MM.1S (cell line): ENCODE measurements around the gene PPA1.

Source experiments
- DNase-seq: peaks from one replicate; pipeline ENCODE4 v3.0.0-alpha.2; 2015
- H2AFZ ChIP-seq: fragments of 300-600 bp; sonication (generic); 2 replicates; pipeline ENCODE4 v1.6.0; 2016; ENCODE audit warnings: antibody characterized with exemption, low read length
- H3F3A ChIP-seq: fragments of 300-600 bp; sonication (generic); 2 replicates; pipeline ENCODE4 v1.6.1; 2016; ENCODE audit warnings: mild to moderate bottlenecking, antibody characterized with exemption, low read length, moderate library complexity, mixed read lengths; ENCODE audit not compliant: insufficient read depth
- H3K27ac ChIP-seq: fragments of 300-600 bp; sonication (generic); 2 replicates; pipeline ENCODE4 v1.5.1; 2016; ENCODE audit warnings: mild to moderate bottlenecking, low read length
- H3K27me3 ChIP-seq: fragments of 300-600 bp; sonication (generic); replicated peaks from 2 replicates; pipeline ENCODE4 v1.6.0; 2016; ENCODE audit warnings: low read length; ENCODE audit not compliant: insufficient read depth
- H3K36me3 ChIP-seq: fragments of 300-600 bp; sonication (generic); replicated peaks from 2 replicates; pipeline ENCODE4 v1.6.1; 2016; ENCODE audit warnings: mild to moderate bottlenecking, low read length, mixed read lengths; ENCODE audit not compliant: insufficient read depth
- H3K4me1 ChIP-seq: fragments of 300-600 bp; sonication (generic); 2 replicates; pipeline ENCODE4 v1.6.1; 2016; ENCODE audit warnings: low read length, mixed read lengths
- H3K4me2 ChIP-seq: fragments of 300-600 bp; sonication (generic); 2 replicates; pipeline ENCODE4 v1.6.0; 2016; ENCODE audit warnings: low read depth, low read length
- H3K4me3 ChIP-seq: fragments of 300-600 bp; sonication (generic); 2 replicates; pipeline ENCODE4 v1.5.1; 2016; ENCODE audit warnings: low read length, mixed read lengths
- H3K79me2 ChIP-seq: fragments of 300-600 bp; sonication (generic); 2 replicates; pipeline ENCODE4 v1.6.1; 2016; ENCODE audit warnings: mixed run types, low read length, mixed read lengths
- H3K9ac ChIP-seq: fragments of 300-600 bp; sonication (generic); 2 replicates; pipeline ENCODE4 v1.6.1; 2016; ENCODE audit warnings: low read length, mixed read lengths
- H3K9me2 ChIP-seq: fragments of 300-600 bp; sonication (generic); replicated peaks from 2 replicates; pipeline ENCODE4 v1.6.1; 2016; ENCODE audit warnings: mild to moderate bottlenecking, low read length, mixed read lengths; ENCODE audit not compliant: insufficient read depth
- H3K9me3 ChIP-seq: fragments of 300-600 bp; sonication (generic); replicated peaks from 2 replicates; pipeline ENCODE4 v1.6.1; 2016; ENCODE audit warnings: mild to moderate bottlenecking, low read length, mixed read lengths; ENCODE audit not compliant: insufficient read depth
- H4K20me1 ChIP-seq: fragments of 300-600 bp; sonication (generic); 2 replicates; pipeline ENCODE4 v1.6.1; 2016; ENCODE audit warnings: mild to moderate bottlenecking, low read length, moderate library complexity, mixed read lengths; ENCODE audit not compliant: insufficient read depth
- CTCF ChIP-seq: fragments of 300-600 bp; sonication (generic); IDR thresholded peaks from 2 replicates; pipeline ENCODE4 v1.5.1; 2016; ENCODE audit warnings: antibody characterized with exemption, low read length, mixed read lengths
- EZH2 ChIP-seq: fragments of 300-600 bp; sonication (generic); optimal IDR thresholded peaks from 2 replicates; pipeline ENCODE3; 2017; ENCODE audit warnings: low read depth, mild to moderate bottlenecking, antibody characterized with exemption, low read length, mixed read lengths
- EZH2phosphoT487 ChIP-seq: fragments of 300-600 bp; sonication (generic); IDR thresholded peaks from 2 replicates; pipeline ENCODE4 v1.6.1; 2018; ENCODE audit warnings: antibody characterized with exemption, low read length

Gene PPA1

DNA sequence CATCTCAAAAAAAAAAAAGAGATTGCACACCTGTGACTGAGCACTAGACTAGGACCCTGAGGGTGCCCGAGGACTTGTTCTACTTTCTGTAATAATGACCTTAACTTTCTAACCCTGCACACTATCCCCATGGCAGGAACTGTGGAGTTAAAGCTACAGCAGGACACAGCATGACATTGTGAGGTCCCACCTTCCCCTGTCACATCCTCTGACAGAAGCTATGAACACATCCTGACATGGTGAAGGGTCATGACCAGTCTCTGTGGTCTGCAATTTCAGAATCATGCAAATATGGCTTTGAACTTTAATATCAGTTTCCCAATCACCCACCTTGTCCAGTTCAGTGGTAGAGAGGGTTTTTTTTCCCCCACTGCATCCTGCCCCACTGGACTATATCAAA, 44.5 kb downstream of the PPA1 start:
- no peak for DNase-seq
- TF ChIP-seq EZH2, result no peak
- no peak for TF ChIP-seq EZH2phosphoT487
- no peak for TF ChIP-seq CTCF

GRCh38 chr10:70186571-70186970, 46.7 kb downstream of the PPA1 start:
- no peak for TF ChIP-seq EZH2phosphoT487
- TF ChIP-seq CTCF, result no peak
- no peak for TF ChIP-seq EZH2
- Histone ChIP-seq H3K9me2 (no peaks in the 10 kb centered on the region), H3K9ac (no peak overlapping the region), H3F3A (no peaks in the 10 kb centered on the region), H3K9me3 (no peaks in the 10 kb centered on the region), H2AFZ (no peak overlapping the region), H3K79me2 (no peaks in the 10 kb centered on the region), H3K4me1 (no peaks in the 10 kb centered on the region), H3K36me3 (no peaks in the 10 kb centered on the region), H3K4me2 (no peak overlapping the region), H3K27me3 (no peaks in the 10 kb centered on the region), H3K27ac (no peak overlapping the region), H3K4me3 (no peak overlapping the region), H4K20me1 (no peaks in the 10 kb centered on the region)
- DNase-seq, result no peak

More for the DNA sequence above, 44.5 kb downstream of the PPA1 start:
- no peaks in the 10 kb centered on the region for H3F3A ChIP-seq
- H3K9ac ChIP-seq, result no peak overlapping the region
- no peaks in the 10 kb centered on the region for H4K20me1 ChIP-seq
- no peaks in the 10 kb centered on the region for H3K36me3 ChIP-seq
- no peak overlapping the region for H3K4me3 ChIP-seq
- no peaks in the 10 kb centered on the region for H3K4me1 ChIP-seq
- H3K9me3 ChIP-seq, result no peaks in the 10 kb centered on the region
- H3K79me2 ChIP-seq, result no peaks in the 10 kb centered on the region
- no peaks in the 10 kb centered on the region for H3K27me3 ChIP-seq
- H3K27ac ChIP-seq, result no peak overlapping the region
- H3K9me2 ChIP-seq, result no peaks in the 10 kb centered on the region
- no peak overlapping the region for H2AFZ ChIP-seq
- no peak overlapping the region for H3K4me2 ChIP-seq

DNA sequence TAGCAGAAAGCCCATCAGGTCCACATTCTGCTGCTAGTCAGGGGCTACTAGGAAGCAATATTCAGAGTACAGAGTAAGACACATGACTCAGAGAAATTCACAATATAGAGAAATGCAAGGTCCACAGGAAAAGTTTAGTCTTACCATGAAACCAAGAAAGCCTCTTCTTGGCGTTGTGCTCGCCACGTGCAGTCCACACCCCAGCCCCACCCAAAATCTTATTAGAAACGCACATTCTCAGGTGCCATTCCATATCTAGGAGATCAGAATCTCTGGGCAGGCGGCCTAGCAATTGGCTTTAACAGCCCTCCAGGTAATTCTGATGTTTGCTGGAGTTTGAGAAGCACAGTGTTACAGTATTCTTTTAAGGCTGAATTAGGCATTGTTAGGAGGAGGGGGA, 47.1 kb downstream of the PPA1 start:
- Histone ChIP-seq H3K9me2 (no peaks in the 10 kb centered on the region), H3K27ac (no peak overlapping the region), H3F3A (no peaks in the 10 kb centered on the region), H3K9me3 (no peaks in the 10 kb centered on the region), H4K20me1 (no peaks in the 10 kb centered on the region), H2AFZ (no peak overlapping the region), H3K4me1 (no peaks in the 10 kb centered on the region), H3K4me2 (no peak overlapping the region), H3K9ac (no peak overlapping the region), H3K27me3 (no peaks in the 10 kb centered on the region), H3K36me3 (no peaks in the 10 kb centered on the region), H3K4me3 (no peak overlapping the region), H3K79me2 (no peaks in the 10 kb centered on the region)
- no peak for DNase-seq
- TF ChIP-seq EZH2, result no peak
- no peak for TF ChIP-seq EZH2phosphoT487
- no peak for TF ChIP-seq CTCF
